ENCODE data around the gene NXNL1.

DNA sequence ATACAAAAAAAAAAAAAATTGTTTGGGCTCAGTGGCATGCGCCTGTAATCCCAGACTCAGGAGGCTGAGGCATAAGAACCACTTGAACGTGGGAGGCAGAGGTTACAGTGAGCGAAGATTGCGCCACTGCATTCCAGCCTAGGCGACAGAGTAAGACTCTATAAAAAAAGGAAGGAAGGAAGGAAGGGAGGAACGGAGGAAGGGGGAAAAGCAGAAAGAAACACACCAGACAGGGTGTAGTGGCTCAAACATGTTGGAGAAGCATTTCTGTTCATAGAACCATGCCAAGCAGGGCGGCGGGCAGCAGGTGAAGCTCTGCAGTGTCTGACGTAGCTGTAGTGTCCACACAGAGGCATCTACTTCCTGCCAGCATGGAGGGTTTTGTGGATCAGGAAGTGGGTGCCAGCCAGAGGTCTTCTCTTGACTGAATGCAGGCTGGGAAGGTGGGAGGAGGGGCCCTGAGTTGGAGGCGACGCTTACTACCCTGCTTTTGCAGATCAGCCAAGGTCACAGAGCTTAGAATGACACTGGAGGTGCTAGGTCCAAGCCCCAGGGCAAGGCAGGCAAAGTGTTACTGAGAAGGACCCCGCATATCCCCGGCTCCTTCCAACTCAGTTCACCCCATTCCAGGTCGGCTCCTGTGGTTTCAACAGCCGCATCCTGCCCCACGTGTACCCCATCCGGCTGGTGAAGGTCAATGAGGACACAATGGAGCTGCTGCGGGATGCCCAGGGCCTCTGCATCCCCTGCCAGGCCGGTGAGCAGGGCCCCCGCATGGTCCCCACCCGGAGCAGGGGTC, 39.1 kb upstream of the NXNL1 start:
- no peak for TF ChIP-seq CTCF (IDR thresholded peaks at IDR 0.05)
- TF ChIP-seq REST (IDR thresholded peaks at IDR 0.05; ENCODE audit: insufficient read depth in 1 of 2, low read depth in 2 of 2, low read length in 1 of 2) = no peak
- TF ChIP-seq TCF7L2 (IDR thresholded peaks at IDR 0.05; ENCODE audit: low read depth, low read length) = no peak
- TF ChIP-seq POLR2AphosphoS5 (IDR thresholded peaks at IDR 0.05; ENCODE audit: low read depth, low read length) = no peak

Measured in Panc1 (cell line).